PC-9 (cell line): ENCODE data around the gene MMP15.

Experiments
- EZH2 ChIP-seq: fragments of 200-600 bp; sonication (generic); IDR thresholded peaks from 2 replicates; pipeline ENCODE4 v1.8.0; 2017; ENCODE audit warnings: antibody characterized with exemption, low read depth
- TF ChIP-seq, protein P1 (sequence below): fragments of 200-600 bp; sonication (generic); conservative IDR thresholded peaks from 2 replicates; pipeline ENCODE4 v1.6.1; 2017; ENCODE audit warnings: mixed run types, antibody characterized with exemption, mild to moderate bottlenecking, moderate library complexity

GRCh38 chr16:58046054-58046881 is 20.7 kb downstream of the MMP15 start:
- TF ChIP-seq, protein P1, sequence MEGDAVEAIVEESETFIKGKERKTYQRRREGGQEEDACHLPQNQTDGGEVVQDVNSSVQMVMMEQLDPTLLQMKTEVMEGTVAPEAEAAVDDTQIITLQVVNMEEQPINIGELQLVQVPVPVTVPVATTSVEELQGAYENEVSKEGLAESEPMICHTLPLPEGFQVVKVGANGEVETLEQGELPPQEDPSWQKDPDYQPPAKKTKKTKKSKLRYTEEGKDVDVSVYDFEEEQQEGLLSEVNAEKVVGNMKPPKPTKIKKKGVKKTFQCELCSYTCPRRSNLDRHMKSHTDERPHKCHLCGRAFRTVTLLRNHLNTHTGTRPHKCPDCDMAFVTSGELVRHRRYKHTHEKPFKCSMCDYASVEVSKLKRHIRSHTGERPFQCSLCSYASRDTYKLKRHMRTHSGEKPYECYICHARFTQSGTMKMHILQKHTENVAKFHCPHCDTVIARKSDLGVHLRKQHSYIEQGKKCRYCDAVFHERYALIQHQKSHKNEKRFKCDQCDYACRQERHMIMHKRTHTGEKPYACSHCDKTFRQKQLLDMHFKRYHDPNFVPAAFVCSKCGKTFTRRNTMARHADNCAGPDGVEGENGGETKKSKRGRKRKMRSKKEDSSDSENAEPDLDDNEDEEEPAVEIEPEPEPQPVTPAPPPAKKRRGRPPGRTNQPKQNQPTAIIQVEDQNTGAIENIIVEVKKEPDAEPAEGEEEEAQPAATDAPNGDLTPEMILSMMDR: no peak
- no peak for TF ChIP-seq EZH2
